CD4-positive, CD25-positive, alpha-beta regulatory T cell (primary cell): Measurements from ENCODE around the gene CCDC192. TPM values are rescaled to one million over a fixed set of nuclear protein-coding genes. Genes with fewer than 3 reads are reported as not detected.

ENCODE experiments used
- ATAC-seq, 2 donors: fragments of 150-1000 bp; cut with Tn5 transposase; one replicate each; pipeline ENCODE4 v1.10.0; 2021; ENCODE audit warnings: low read depth in 2 of 2, moderate number of reproducible peaks in 2 of 2, moderate library complexity in 1 of 2
- DNase-seq, 3 donors: peaks; one replicate each; pipeline versions ENCODE4 v3.0.0 to v3.0.0-alpha.2; 2012 to 2022; ENCODE audit warnings: mixed read lengths in 1 of 3
- H3K27ac ChIP-seq: one replicate; pipeline ENCODE4 v1.7.0; 2013; ENCODE audit warnings: mild to moderate bottlenecking, low read length; ENCODE audit not compliant: insufficient read depth, poor library complexity, severe bottlenecking
- H3K27me3 ChIP-seq: one replicate; pipeline ENCODE4 v1.7.0; 2013; ENCODE audit warnings: low read length; ENCODE audit not compliant: control insufficient read depth, insufficient read depth
- H3K36me3 ChIP-seq: one replicate; pipeline ENCODE4 v1.7.0; 2013; ENCODE audit warnings: mild to moderate bottlenecking, low read length, moderate library complexity; ENCODE audit not compliant: control insufficient read depth, insufficient read depth
- H3K4me1 ChIP-seq: 2 replicates; pipeline ENCODE4 v1.7.0; 2013; ENCODE audit warnings: mild to moderate bottlenecking, low read length; ENCODE audit not compliant: insufficient read depth, control insufficient read depth, poor library complexity, severe bottlenecking
- H3K4me3 ChIP-seq: one replicate; pipeline ENCODE4 v1.7.0; 2013; ENCODE audit warnings: low read depth, mild to moderate bottlenecking, low read length, moderate library complexity
- H3K9me3 ChIP-seq, 2 experiments: 1 replicate in 1 of 2; 2 replicates in 1 of 2; pipeline ENCODE4 v1.7.0; 2013; ENCODE audit warnings: low read length in 2 of 2, mild to moderate bottlenecking in 1 of 2, moderate library complexity in 1 of 2; ENCODE audit not compliant: control insufficient read depth in 2 of 2
- H3K27ac Mint-ChIP-seq, 3 donors: one replicate each; pipeline ENCODE4 v1.8.0; 2020 to 2022; ENCODE audit warnings: mild to moderate bottlenecking in 3 of 3, mixed read lengths in 3 of 3, moderate library complexity in 2 of 3
- H3K27me3 Mint-ChIP-seq: one replicate; pipeline ENCODE4 v1.8.0; 2022; ENCODE audit warnings: mild to moderate bottlenecking, mixed read lengths
- H3K36me3 Mint-ChIP-seq: one replicate; pipeline ENCODE4 v1.8.0; 2020; ENCODE audit warnings: mixed read lengths
- H3K4me1 Mint-ChIP-seq, 4 donors: one replicate each; pipeline ENCODE4 v1.8.0; 2020 to 2022; ENCODE audit warnings: mixed read lengths in 4 of 4, mild to moderate bottlenecking in 1 of 4
- H3K4me3 Mint-ChIP-seq, 4 donors: one replicate each; pipeline ENCODE4 v1.8.0; 2020 to 2022; ENCODE audit warnings: mild to moderate bottlenecking in 4 of 4, mixed read lengths in 4 of 4, moderate library complexity in 3 of 4
- H3K9me3 Mint-ChIP-seq, 7 donors: one replicate each; pipeline ENCODE4 v1.8.0; 2020 to 2022; ENCODE audit warnings: mixed read lengths in 7 of 7, mild to moderate bottlenecking in 3 of 7, moderate library complexity in 2 of 7
- polyA plus RNA-seq, 4 donors: library from polyadenylated mRNA; unstranded; fragments of 300-500 nt; fragmentation: Illumina TruSeq; gene quantifications; one replicate each; pipeline ENCODE4 v1.2.3, GENCODE V29; 2021
- total RNA-seq: library from RNA; stranded (reverse); gene quantifications from one replicate; pipeline ENCODE4 v1.2.3, GENCODE V29; 2022

Gene CCDC192
- total and polyA plus RNA-seq, 5 donors from 2014 or later, result 0.37 TPM; not detected in 4

DNA sequence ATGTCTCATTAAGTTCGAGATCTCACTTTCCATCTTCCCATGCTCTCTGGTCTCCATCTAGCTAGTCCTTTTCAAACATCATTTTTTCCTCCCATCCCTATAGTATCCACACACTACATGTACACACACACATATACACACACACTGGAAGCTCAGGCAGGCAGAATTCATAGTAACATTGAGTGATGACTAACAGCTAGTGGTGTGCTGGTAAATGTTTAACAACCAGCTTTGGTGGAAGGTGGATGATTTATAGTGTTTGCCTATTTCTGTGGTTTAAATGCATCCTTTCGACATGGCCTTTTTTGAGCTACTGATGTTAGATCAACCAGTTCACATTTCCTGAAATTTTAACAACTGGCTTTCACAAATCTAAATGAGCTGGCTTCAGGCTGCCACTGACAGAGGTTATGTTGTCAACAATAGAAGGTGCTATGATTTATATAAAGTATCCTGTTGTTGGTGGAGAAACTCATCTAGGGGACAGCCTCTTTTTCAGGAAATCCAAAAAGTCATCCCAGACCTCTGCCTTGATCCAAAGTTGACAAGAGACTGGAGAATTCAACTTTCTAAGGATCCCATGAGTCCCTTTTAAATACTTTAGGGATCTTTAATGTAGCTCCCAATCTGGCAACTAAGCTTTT is 117.8 kb downstream of the CCDC192 start:
- H3K27ac Mint-ChIP-seq, result no peak overlapping the region
- Histone ChIP-seq H3K4me3 (no peak overlapping the region), H3K27me3 (no peaks in the 10 kb centered on the region), H3K4me1 (no peaks in the 10 kb centered on the region), H3K9me3 (no peaks in the 10 kb centered on the region), H3K27ac (no peak overlapping the region), H3K36me3 (no peaks in the 10 kb centered on the region)
- H3K36me3 Mint-ChIP-seq, result no peaks in the 10 kb centered on the region
- DNase-seq (no peak), ATAC-seq (no peak)
- H3K27me3 Mint-ChIP-seq, result no peaks in the 10 kb centered on the region
- no peaks in the 10 kb centered on the region for H3K4me1 Mint-ChIP-seq
- H3K9me3 Mint-ChIP-seq, result peaks cover 0 to 3% (median 0%) of the 10 kb centered on the region in 7 donors
- no peak overlapping the region for H3K4me3 Mint-ChIP-seq

DNA sequence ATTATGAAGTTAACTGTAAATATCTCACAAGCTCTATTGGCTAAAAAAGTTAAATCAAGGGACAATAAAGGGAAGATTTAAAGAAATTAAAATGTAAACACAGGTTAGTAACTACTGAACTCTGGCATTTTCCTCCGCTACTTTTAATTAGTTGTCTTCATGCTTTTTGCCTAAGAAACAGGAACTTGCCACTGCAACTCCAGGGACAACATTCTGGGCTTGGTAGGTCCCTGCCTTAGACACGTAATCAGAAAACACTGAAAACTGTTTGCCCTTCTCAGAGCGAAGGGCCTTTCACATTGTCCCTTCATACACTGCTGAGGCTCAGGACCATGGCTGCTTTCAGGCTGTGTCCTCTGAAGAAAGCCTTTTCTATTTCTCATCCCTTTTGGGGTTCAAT is 118.7 kb downstream of the CCDC192 start:
- H3K27me3 ChIP-seq, result no peaks in the 10 kb centered on the region
- no peaks in the 10 kb centered on the region for H3K36me3 ChIP-seq
- no peaks in the 10 kb centered on the region for H3K36me3 Mint-ChIP-seq
- H3K4me3 ChIP-seq, result no peak overlapping the region
- H3K27ac Mint-ChIP-seq, result no peak overlapping the region
- no peaks in the 10 kb centered on the region for H3K4me1 Mint-ChIP-seq
- ATAC-seq (no peak), DNase-seq (no peak)
- no peak overlapping the region for H3K4me3 Mint-ChIP-seq
- peaks cover 0 to 3% (median 0%) of the 10 kb centered on the region in 7 donors for H3K9me3 Mint-ChIP-seq
- no peak overlapping the region for H3K27ac ChIP-seq
- no peaks in the 10 kb centered on the region for H3K4me1 ChIP-seq
- no peaks in the 10 kb centered on the region for H3K27me3 Mint-ChIP-seq
- no peaks in the 10 kb centered on the region for H3K9me3 ChIP-seq

DNA sequence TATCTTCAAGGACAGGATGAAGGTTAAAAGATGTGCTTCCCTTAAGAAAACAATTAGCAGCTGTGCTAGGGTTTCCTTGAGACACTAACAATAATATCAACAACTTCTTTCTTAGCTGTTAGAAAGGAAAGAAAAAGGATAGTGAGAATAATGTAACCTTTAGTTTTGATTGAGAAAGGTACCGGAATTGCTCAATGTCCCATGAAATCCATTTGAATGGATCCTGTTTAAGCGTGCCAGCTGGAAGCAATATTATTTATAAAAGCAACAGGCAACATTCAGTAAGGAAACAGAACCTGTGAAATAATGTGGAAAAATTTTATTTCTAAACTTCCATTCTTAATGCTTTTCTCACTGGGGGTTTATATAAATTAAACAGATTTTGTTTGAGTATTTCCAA is 120.9 kb downstream of the CCDC192 start:
- Mint-ChIP-seq H3K9me3 (peaks cover 0 to 3% (median 0%) of the 10 kb centered on the region in 7 donors), H3K4me1 (no peaks in the 10 kb centered on the region), H3K27me3 (peaks cover 11% of the 10 kb centered on the region), H3K36me3 (no peaks in the 10 kb centered on the region), H3K4me3 (no peak overlapping the region), H3K27ac (no peak overlapping the region)
- Histone ChIP-seq H3K27me3 (no peaks in the 10 kb centered on the region), H3K36me3 (no peaks in the 10 kb centered on the region), H3K4me1 (no peaks in the 10 kb centered on the region), H3K4me3 (no peak overlapping the region), H3K9me3 (no peaks in the 10 kb centered on the region), H3K27ac (no peak overlapping the region)
- DNase-seq (no peak), ATAC-seq (no peak)

DNA sequence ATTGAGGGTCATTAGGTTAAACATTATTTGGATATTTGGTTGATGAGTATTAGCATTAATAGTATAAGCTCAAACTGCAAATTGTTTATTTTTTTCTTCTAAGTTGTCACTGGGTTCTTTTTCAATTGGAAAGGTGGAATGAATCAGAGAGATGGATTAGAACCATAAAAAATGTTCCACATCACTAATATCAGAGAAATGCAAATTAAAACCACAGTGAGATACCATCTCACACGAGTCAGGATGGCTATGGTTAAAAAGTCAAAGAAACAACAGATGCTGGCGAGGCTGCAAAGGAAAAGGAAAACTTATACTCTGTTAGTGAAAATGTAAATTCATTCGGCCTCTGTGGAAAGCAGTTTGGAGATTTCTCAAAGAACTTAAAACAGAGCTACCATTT is 122.8 kb downstream of the CCDC192 start:
- DNase-seq, result no peak
- no peak overlapping the region for H3K27ac ChIP-seq
- no peak overlapping the region for H3K4me3 Mint-ChIP-seq
- H3K9me3 ChIP-seq, result no peaks in the 10 kb centered on the region
- H3K4me1 ChIP-seq, result no peaks in the 10 kb centered on the region
- peaks cover 11% of the 10 kb centered on the region for H3K27me3 Mint-ChIP-seq
- H3K36me3 ChIP-seq, result no peaks in the 10 kb centered on the region
- ATAC-seq, result no peak
- H3K36me3 Mint-ChIP-seq, result no peaks in the 10 kb centered on the region
- no peaks in the 10 kb centered on the region for H3K4me1 Mint-ChIP-seq
- no peak overlapping the region for H3K27ac Mint-ChIP-seq
- peaks cover 0 to 3% (median 0%) of the 10 kb centered on the region in 7 donors for H3K9me3 Mint-ChIP-seq
- H3K27me3 ChIP-seq, result peaks cover 2% of the 10 kb centered on the region
- H3K4me3 ChIP-seq, result no peak overlapping the region

DNA sequence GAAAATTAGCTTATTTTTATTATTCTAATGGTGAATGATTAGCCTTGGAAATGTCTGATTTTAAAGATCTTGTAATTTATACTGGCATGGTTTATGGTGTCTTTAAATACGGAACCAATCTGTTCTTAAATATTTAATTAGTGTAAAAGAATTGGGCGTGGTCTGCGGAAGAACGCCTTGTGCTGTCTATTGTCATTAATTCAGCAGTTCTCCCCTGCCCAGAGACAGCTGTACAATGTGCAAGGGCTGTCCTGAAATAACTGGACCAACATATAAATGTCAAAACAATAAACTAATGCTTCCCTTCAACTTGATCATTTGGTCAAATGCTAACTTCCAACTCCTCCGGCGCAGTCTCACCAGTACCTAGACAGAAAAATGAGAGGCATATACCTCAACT is 124.3 kb downstream of the CCDC192 start:
- H3K27me3 Mint-ChIP-seq, result peaks cover 15% of the 10 kb centered on the region
- H3K4me1 Mint-ChIP-seq, result no peaks in the 10 kb centered on the region
- H3K27ac Mint-ChIP-seq, result no peak overlapping the region
- H3K4me1 ChIP-seq, result no peaks in the 10 kb centered on the region
- ATAC-seq (no peak), DNase-seq (no peak)
- H3K36me3 Mint-ChIP-seq, result no peaks in the 10 kb centered on the region
- H3K9me3 Mint-ChIP-seq, result peaks cover 0 to 5% (median 0%) of the 10 kb centered on the region in 7 donors
- peaks cover 2% of the 10 kb centered on the region for H3K27me3 ChIP-seq
- H3K9me3 ChIP-seq, result no peaks in the 10 kb centered on the region
- H3K36me3 ChIP-seq, result no peaks in the 10 kb centered on the region
- H3K27ac ChIP-seq, result no peak overlapping the region
- no peak overlapping the region for H3K4me3 ChIP-seq
- H3K4me3 Mint-ChIP-seq, result no peak overlapping the region

DNA sequence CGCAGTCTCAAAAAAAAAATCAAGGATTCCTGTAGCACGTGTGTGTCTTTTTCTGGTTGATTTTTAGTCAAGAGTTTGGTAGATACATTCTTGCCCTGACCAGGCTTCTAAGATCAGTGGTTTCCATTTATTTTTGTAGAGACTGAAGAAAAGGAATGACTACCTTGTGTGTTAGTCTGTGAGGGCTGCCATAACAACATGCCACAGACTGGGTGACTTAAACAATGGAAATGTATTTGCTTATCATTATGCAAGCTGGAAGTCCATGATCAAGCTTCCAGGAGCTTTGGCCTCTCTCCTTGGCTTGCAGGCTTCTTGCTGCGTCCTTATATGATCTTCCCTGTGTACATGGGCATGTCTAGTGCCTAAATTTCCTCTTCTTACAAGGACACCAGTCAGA is 127.0 kb downstream of the CCDC192 start:
- Mint-ChIP-seq H3K4me1 (no peaks in the 10 kb centered on the region), H3K9me3 (peaks cover 0 to 5% (median 0%) of the 10 kb centered on the region in 7 donors), H3K27ac (no peak overlapping the region), H3K4me3 (no peak overlapping the region), H3K27me3 (peaks cover 15% of the 10 kb centered on the region), H3K36me3 (no peaks in the 10 kb centered on the region)
- Histone ChIP-seq H3K4me1 (no peaks in the 10 kb centered on the region), H3K4me3 (no peak overlapping the region), H3K27ac (no peak overlapping the region), H3K9me3 (no peaks in the 10 kb centered on the region), H3K27me3 (peaks cover 2% of the 10 kb centered on the region), H3K36me3 (no peaks in the 10 kb centered on the region)
- ATAC-seq (no peak), DNase-seq (no peak)

DNA sequence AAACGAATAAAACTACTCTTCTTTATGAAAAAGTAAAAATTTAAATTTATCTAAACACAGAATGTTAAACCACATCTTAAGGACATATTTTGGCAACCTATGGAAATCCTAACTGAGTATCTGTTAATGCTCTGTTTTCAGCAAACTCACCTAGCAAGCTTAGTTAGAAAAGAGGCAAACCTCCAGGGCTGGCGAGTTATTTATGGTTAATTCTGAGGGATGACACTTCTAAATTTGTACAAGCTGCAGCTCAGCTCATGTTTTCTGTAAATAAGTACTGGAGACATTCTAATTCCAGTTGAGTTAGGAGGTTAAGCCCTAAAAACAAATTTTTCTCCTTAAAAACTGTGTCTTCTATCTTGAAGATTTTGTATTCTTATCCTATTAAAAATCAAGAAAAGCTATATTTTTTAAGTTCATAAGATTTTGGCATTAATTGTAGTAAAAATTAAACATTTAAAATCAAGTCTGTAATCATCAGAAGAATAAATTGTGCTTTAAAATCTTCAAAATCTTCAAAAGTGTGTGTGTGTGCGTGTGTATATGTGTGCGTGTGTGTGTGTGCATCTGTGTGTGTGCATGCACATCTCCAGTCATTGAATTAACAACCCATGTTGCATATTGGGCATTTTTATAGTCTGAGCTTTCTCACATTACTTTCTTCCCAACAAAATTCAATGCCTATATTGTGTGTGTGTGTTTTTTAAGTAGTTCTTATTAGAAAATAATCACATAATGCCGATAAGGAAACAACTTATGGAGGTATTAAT is 127.8 kb downstream of the CCDC192 start:
- Mint-ChIP-seq H3K4me1 (no peaks in the 10 kb centered on the region), H3K27ac (no peak overlapping the region), H3K36me3 (no peaks in the 10 kb centered on the region), H3K9me3 (peaks cover 0 to 5% (median 0%) of the 10 kb centered on the region in 7 donors), H3K27me3 (peaks cover 18% of the 10 kb centered on the region), H3K4me3 (no peak overlapping the region)
- DNase-seq (no peak), ATAC-seq (no peak)
- H3K27me3 ChIP-seq, result peaks cover 2% of the 10 kb centered on the region
- no peak overlapping the region for H3K27ac ChIP-seq
- H3K36me3 ChIP-seq, result no peaks in the 10 kb centered on the region
- no peaks in the 10 kb centered on the region for H3K4me1 ChIP-seq
- no peak overlapping the region for H3K4me3 ChIP-seq
- H3K9me3 ChIP-seq, result no peaks in the 10 kb centered on the region

DNA sequence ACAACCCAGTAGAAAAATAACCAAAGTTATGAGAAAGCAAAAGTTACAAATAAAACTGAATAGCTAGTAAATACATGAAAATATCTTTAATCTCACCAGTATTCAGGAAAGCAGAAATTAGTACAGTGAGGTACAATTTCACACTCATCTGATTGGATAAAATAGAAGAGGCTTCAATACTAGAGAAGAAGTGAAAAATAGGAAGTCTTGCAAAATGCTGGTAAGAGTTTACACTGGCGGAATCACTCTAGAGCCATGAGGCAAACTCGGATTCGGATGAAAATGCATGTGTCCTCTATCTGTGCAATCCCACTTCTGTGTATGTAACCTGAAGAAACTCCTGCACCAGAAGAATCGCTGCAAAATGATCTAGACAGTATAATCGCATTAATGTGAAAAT is 128.9 kb downstream of the CCDC192 start:
- H3K27me3 ChIP-seq, result peaks cover 2% of the 10 kb centered on the region
- Mint-ChIP-seq H3K27ac (no peak overlapping the region), H3K4me1 (no peaks in the 10 kb centered on the region), H3K4me3 (no peak overlapping the region), H3K9me3 (peaks cover 0 to 5% (median 0%) of the 10 kb centered on the region in 7 donors), H3K36me3 (no peaks in the 10 kb centered on the region), H3K27me3 (peaks cover 20% of the 10 kb centered on the region)
- H3K27ac ChIP-seq, result no peak overlapping the region
- H3K4me3 ChIP-seq, result no peak overlapping the region
- no peaks in the 10 kb centered on the region for H3K9me3 ChIP-seq
- no peaks in the 10 kb centered on the region for H3K36me3 ChIP-seq
- ATAC-seq (no peak), DNase-seq (no peak)
- no peaks in the 10 kb centered on the region for H3K4me1 ChIP-seq
